GM12878 (cell line): ENCODE measurements around the gene RGS16. TPM values are rescaled to one million over a fixed set of nuclear protein-coding genes. Genes with fewer than 3 reads are reported as not detected.

ENCODE experiments used
- ATAC-seq: fragments of 200-7000 bp; cut with Tn5 transposase; 3 replicates; pipeline ENCODE4 v1.9.1; 2020; ENCODE audit warnings: mild to moderate bottlenecking, moderate library complexity
- BruUV-seq: library from RNA; stranded (reverse); fragments of 400-500 nt; replicated peaks from 2 replicates; lab custom pipeline; 2021; lab: Mats Ljungman, UMichigan
- CTCF ChIA-PET: fragments of 300-600 bp; sonication (Branson Sonifier 250); formaldehyde crosslinking; extraction: SDS; loops from one replicate; lab custom pipeline; 2021; ENCODE audit warnings: inconsistent platforms; lab: Yijun Ruan, JAX
- POLR2A ChIA-PET: fragments of 350-600 bp; formaldehyde crosslinking; extraction: SDS; loops from one replicate; lab custom pipeline; 2021; ENCODE audit warnings: inconsistent platforms; lab: Charles Lee
- RAD21 ChIA-PET: fragments of 300-600 bp; sonication (Branson Sonifier 250); formaldehyde crosslinking; loops from one replicate; lab custom pipeline; 2023; ENCODE audit warnings: antibody characterized with exemption; ENCODE audit not compliant: unreplicated experiment; lab: Charles Lee
- SMC1A ChIA-PET: fragments of 300-600 bp; sonication (Branson Sonifier 250); formaldehyde crosslinking; loops from one replicate; lab custom pipeline; 2023; ENCODE audit not compliant: unreplicated experiment, uncharacterized antibody; lab: Charles Lee
- DNase-seq: peaks from one replicate; pipeline ENCODE4 v3.0.0-alpha.2; 2011; ENCODE audit warnings: low read depth, low spot score
- FAIRE-seq: peaks from 3 replicates; lab custom pipeline; 2011; peaks lifted over from hg19 to GRCh38; lab: Jason Lieb, UNC
- H2AFZ ChIP-seq: 2 replicates; pipeline ENCODE4 v1.6.0; 2011; ENCODE audit warnings: low read depth, low read length, control low read depth; ENCODE audit not compliant: control insufficient read depth
- H3K27ac ChIP-seq: 2 replicates; pipeline ENCODE4 v1.5.1; 2011; ENCODE audit warnings: control low read depth; ENCODE audit not compliant: control insufficient read depth, insufficient read depth
- H3K27me3 ChIP-seq, 2 experiments: replicated peaks in 1 of 2; 2 replicates each; pipeline versions ENCODE4 v1.6.0 to v1.6.1; 2011; ENCODE audit warnings: low read length in 1 of 2; ENCODE audit not compliant: control insufficient read depth in 2 of 2, insufficient read depth in 2 of 2
- H3K36me3 ChIP-seq, 2 experiments: 2 replicates each; pipeline ENCODE4 v1.5.1; 2011; ENCODE audit warnings: low read length in 1 of 2; ENCODE audit not compliant: control insufficient read depth in 2 of 2, insufficient read depth in 2 of 2
- H3K4me1 ChIP-seq: 2 replicates; pipeline ENCODE4 v1.6.1; 2011; ENCODE audit warnings: mild to moderate bottlenecking, low read length, moderate library complexity, mixed read lengths; ENCODE audit not compliant: control insufficient read depth, insufficient read depth
- H3K4me2 ChIP-seq: 2 replicates; pipeline ENCODE4 v1.6.0; 2011; ENCODE audit warnings: control low read depth; ENCODE audit not compliant: control insufficient read depth, insufficient read depth
- H3K4me3 ChIP-seq: fragments of 200-600 bp; sonication (generic); 2 replicates; pipeline ENCODE4 v1.5.1; 2016
- H3K79me2 ChIP-seq: 2 replicates; pipeline ENCODE4 v1.6.0; 2011; ENCODE audit warnings: low read length; ENCODE audit not compliant: control insufficient read depth, insufficient read depth
- H3K9ac ChIP-seq: 2 replicates; pipeline ENCODE4 v1.8.0; 2011; ENCODE audit warnings: low read length, control low read depth, mixed read lengths; ENCODE audit not compliant: control insufficient read depth, insufficient read depth
- H3K9me3 ChIP-seq: replicated peaks from 3 replicates; pipeline ENCODE4 v1.5.1; 2011; ENCODE audit warnings: mild to moderate bottlenecking, low read length; ENCODE audit not compliant: control insufficient read depth, insufficient read depth
- H4K20me1 ChIP-seq: 2 replicates; pipeline ENCODE4 v1.6.0; 2011; ENCODE audit not compliant: control insufficient read depth, insufficient read depth
- PML ChIP-seq: IDR thresholded peaks from 2 replicates; pipeline ENCODE4 v1.6.1; 2012; ENCODE audit warnings: low read length, inconsistent platforms
- SREBF1 ChIP-seq: IDR thresholded peaks from 2 replicates; pipeline ENCODE4 v1.6.1; 2012; ENCODE audit warnings: mild to moderate bottlenecking, low read length
- ZZZ3 ChIP-seq: IDR thresholded peaks from 2 replicates; pipeline ENCODE4 v1.6.1; 2011; ENCODE audit warnings: low read depth; ENCODE audit not compliant: control insufficient read depth, insufficient read length
- WGBS: methylation state at CpG from one replicate; pipeline ENCODE4 v1.1.6; 2016; ENCODE audit warnings: low lambda C conversion rate; ENCODE audit not compliant: insufficient replicate concordance, insufficient coverage; ENCODE audit errors: missing lambda C conversion rate; 5-methylcytosine and 5-hydroxymethylcytosine counted together
- in situ Hi-C: fragments of 300-500 bp; cut with MboI; formaldehyde crosslinking; loops from 9 replicates; pipeline ENCODE4 v1.14.3; 2018; ENCODE audit warnings: mixed read lengths
- intact Hi-C: fragments of 100-400 bp; cut with micrococcal nuclease; formaldehyde crosslinking; loops from one replicate; pipeline ENCODE4 v1.14.2; 2022; ENCODE audit not compliant: unreplicated experiment
- polyA plus RNA-seq, 11 experiments: library from polyadenylated mRNA; depleted of rRNA in 4 of 11; unstranded in 6 of 11; stranded (reverse) in 5 of 11; fragments of >200 nt; fragmentation: Nextera tagmentation in 4 of 11; fragmentation: Illumina TruSeq in 1 of 11; extraction: Ambion mirVana in 4 of 11; extraction: Trizol in 1 of 11; gene quantifications; 1 replicate in 1 of 11; 2 replicates in 10 of 11; pipeline versions ENCODE4 v1.2.1 to v1.2.3, GENCODE V29; 2011 to 2016; ENCODE audit warnings: inconsistent platforms in 2 of 11, missing spikeins in 2 of 11, low read depth in 1 of 11
- total RNA-seq, 4 experiments: library from RNA; depleted of rRNA in 3 of 4; stranded (reverse); fragments of >200 nt in 3 of 4; fragmentation: Illumina TruSeq in 1 of 4; extraction: Trizol in 1 of 4; gene quantifications; 2 replicates each; pipeline versions ENCODE4 v1.2.1 to v1.2.3, GENCODE V29; 2013 to 2021

RGS16 gene
- total and polyA plus RNA-seq, 10 of the 15 experiments (the other 5 are each of a cell fraction or from before 2014, with no cell fraction given) = 16.4 to 58.2 (median 44.6) TPM

GRCh38 chr1:182608845-182609610, 4.8 kb upstream of the RGS16 start (continued):
- no peak for TF ChIP-seq PML

GRCh38 chr1:182608236-182608635, 4.0 kb upstream of the RGS16 start:
- POLR2A ChIA-PET = interaction anchor here (0.5 to 1.6 kb wide), 7 partner anchors 9 to 74 kb away, joined by 3 to 8 read pairs (median 5); no protein-coding TSS in a partner anchor
- Histone ChIP-seq H3K9me3 (no peaks in the 10 kb centered on the region), H3K27me3 (no peaks in the 10 kb centered on the region), H3K27ac (no peak overlapping the region), H3K4me1 (peaks cover 45% of the 10 kb centered on the region), H3K9ac (no peak overlapping the region), H3K79me2 (peaks cover 11% of the 10 kb centered on the region), H3K36me3 (no peaks in the 10 kb centered on the region), H2AFZ (no peak overlapping the region), H4K20me1 (no peaks in the 10 kb centered on the region), H3K4me2 (no peak overlapping the region), H3K4me3 (no peak overlapping the region)
- RAD21 ChIA-PET = interaction anchor here (1.0 to 23.0 kb wide), 9 partner anchors 6 to 176 kb away, joined by 3 to 946 read pairs (median 6); no protein-coding TSS in a partner anchor
- SMC1A ChIA-PET = interaction anchor here (0.9 to 28.0 kb wide), 9 partner anchors 9 to 179 kb away, joined by 3 to 1145 read pairs (median 7); partner anchors contain the start of gene NPL
- no peak for ATAC-seq
- TF ChIP-seq ZZZ3 (no peak), SREBF1 (no peak)
- BruUV-seq = no TSS peak
- 100% methylated on average over 2 of the region's 2 CpGs for WGBS
- no peak for DNase-seq
- FAIRE-seq = no peak
- in situ Hi-C loops = no loop called here
- CTCF ChIA-PET = interaction anchor here (2.2 to 37.4 kb wide), 4 partner anchors 7 to 181 kb away, joined by 5 to 1888 read pairs (median 86); partner anchors contain the start of gene NPL
- intact Hi-C loops = no loop called here
